ENCODE measurements around the gene HSPB9.

Gene HSPB9

GRCh38 chr17:42122371-42123303, at the start of gene HSPB9:
Gene HSPB9, plus strand, starts transcription at chr17:42122804. Its CDS starts 47 bp downstream, at chr17:42122851.
- DNase-seq: no peak

- no peak for DNase-seq
Measured at GRCh38 chr17:42075789-42076188, 46.8 kb upstream of the HSPB9 start.

GRCh38 chr17:42076797-42077559, 45.6 kb upstream of the HSPB9 start:
- DNase-seq: no peak

GRCh38 chr17:42077755-42078154, 44.8 kb upstream of the HSPB9 start:
- no peak for DNase-seq

GRCh38 chr17:42078396-42079043, 44.1 kb upstream of the HSPB9 start:
- DNase-seq: peak; percentile 75

- no peak for DNase-seq
Measured at GRCh38 chr17:42079541-42079940, 43.1 kb upstream of the HSPB9 start.

GRCh38 chr17:42081516-42082129, 41.0 kb upstream of the HSPB9 start:
- DNase-seq: no peak

GRCh38 chr17:42087042-42087701, 35.4 kb upstream of the HSPB9 start:
- DNase-seq: no peak

- no peak for DNase-seq
Measured at GRCh38 chr17:42087736-42088705, 34.6 kb upstream of the HSPB9 start.

GRCh38 chr17:42088736-42089135, 33.9 kb upstream of the HSPB9 start:
- DNase-seq: no peak

GRCh38 chr17:42090964-42091790, 31.4 kb upstream of the HSPB9 start:
- no peak for DNase-seq

- no peak for DNase-seq
Measured at GRCh38 chr17:42092939-42093338, 29.7 kb upstream of the HSPB9 start.

GRCh38 chr17:42094375-42095069, 28.1 kb upstream of the HSPB9 start:
- no peak for DNase-seq

GRCh38 chr17:42096360-42097111, 26.1 kb upstream of the HSPB9 start:
- no peak for DNase-seq

- no peak for DNase-seq
Measured at GRCh38 chr17:42097691-42098631, 24.6 kb upstream of the HSPB9 start, which contains the start of gene ZNF385C. Gene ZNF385C, minus strand, starts transcription at chr17:42098473. Its CDS starts 35,417 bp downstream, at chr17:42063056.

- DNase-seq: no peak
Measured at GRCh38 chr17:42098730-42099399, 23.7 kb upstream of the HSPB9 start.
